Measurements from ENCODE around the gene RAB14. TPM values are rescaled to one million over a fixed set of nuclear protein-coding genes. Genes with fewer than 3 reads are reported as not detected.
"Not testable (repeated sequence)": the region's sequence is repeated elsewhere in the genome, so short reads cannot be mapped to it uniquely, and the experiment has no call there.

The RAB14 gene
- total RNA-seq, 2 donors from 2014 or later, result 56.2 to 63.7 TPM

DNA sequence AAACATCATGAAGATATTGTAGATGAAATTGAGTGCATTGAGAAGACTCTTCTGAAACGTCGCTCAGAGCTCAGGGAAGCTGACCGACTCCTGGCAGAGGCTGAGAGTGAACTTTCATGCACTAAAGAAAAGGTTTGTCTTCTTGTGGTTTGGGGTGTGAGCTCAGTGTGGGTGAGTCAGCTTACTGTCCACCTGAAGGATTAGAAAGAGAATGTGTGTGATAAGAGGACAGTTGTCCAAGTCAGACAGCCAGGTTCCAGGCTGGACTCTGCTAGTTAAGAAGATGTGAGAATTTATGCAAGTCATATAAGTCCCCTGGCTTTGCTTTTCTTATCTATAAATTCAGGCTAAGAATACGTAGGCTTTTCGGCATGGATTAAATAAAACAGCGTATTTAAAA is 46.9 kb downstream of the RAB14 start:
- Mint-ChIP-seq H3K4me1 (ENCODE audit: low read depth) (peaks cover 35% of the 10 kb centered on the region), H3K9me3 (no peaks in the 10 kb centered on the region), H3K27ac (peak overlapping the region; percentile 40), H3K36me3 (ENCODE audit: insufficient read depth in 2 of 2) (peaks cover 16 to 51% of the 10 kb centered on the region in 2 donors), H3K27me3 (ENCODE audit: low read depth) (no peaks in the 10 kb centered on the region), H3K4me3 (peak overlapping the region in 1 of 2 donors; percentile 1)
- ATAC-seq (replicated peaks in 1 of 2), result no peak
- no peak for DNase-seq

DNA sequence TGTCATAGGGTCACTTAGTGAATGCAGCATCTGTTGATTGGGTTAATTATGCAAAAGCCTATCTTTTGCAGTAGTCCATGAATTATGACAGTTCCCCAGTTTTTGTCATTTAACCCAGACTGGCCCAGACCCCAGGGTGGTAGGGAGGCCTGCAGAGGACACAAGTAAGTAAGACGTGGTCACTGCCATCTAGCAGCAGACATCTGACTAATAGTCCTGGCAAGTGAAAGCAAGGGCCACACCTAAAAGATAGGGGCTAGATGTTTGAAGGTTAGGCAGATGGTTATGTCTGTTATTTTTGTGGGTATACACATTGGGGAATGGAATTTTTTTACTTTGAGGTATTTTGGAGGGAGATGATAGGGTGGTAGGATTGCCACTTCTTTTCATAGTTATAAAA is 48.0 kb downstream of the RAB14 start:
- DNase-seq, result no peak
- Mint-ChIP-seq H3K4me1 (ENCODE audit: low read depth) (peaks cover 28% of the 10 kb centered on the region), H3K9me3 (no peaks in the 10 kb centered on the region), H3K36me3 (ENCODE audit: insufficient read depth in 2 of 2) (peaks cover 16 to 52% of the 10 kb centered on the region in 2 donors), H3K27ac (peak overlapping the region; percentile 11), H3K27me3 (ENCODE audit: low read depth) (no peaks in the 10 kb centered on the region), H3K4me3 (no peak overlapping the region)
- ATAC-seq (replicated peaks in 1 of 2), result no peak

DNA sequence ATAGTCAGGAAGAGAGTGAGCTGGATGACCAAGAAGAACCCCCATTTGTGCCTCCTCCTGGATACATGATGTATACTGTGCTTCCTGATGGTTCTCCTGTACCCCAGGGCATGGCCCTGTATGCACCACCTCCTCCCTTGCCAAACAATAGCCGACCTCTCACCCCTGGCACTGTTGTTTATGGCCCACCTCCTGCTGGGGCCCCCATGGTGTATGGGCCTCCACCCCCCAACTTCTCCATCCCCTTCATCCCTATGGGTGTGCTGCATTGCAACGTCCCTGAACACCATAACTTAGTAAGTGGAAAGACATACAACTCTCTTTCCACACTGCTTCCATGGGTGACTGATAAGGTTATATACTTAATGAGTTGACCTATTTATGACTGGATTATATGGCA is 51.5 kb downstream of the RAB14 start:
- ATAC-seq (replicated peaks in 1 of 2) (peak in 1 of 2 donors; percentile 15), DNase-seq (no peak)
- Mint-ChIP-seq H3K27me3 (ENCODE audit: low read depth) (no peaks in the 10 kb centered on the region), H3K4me3 (no peak overlapping the region), H3K9me3 (no peaks in the 10 kb centered on the region), H3K27ac (no peak overlapping the region), H3K4me1 (ENCODE audit: low read depth) (peaks cover 12% of the 10 kb centered on the region), H3K36me3 (ENCODE audit: insufficient read depth in 2 of 2) (peaks cover 16 to 44% of the 10 kb centered on the region in 2 donors)

DNA sequence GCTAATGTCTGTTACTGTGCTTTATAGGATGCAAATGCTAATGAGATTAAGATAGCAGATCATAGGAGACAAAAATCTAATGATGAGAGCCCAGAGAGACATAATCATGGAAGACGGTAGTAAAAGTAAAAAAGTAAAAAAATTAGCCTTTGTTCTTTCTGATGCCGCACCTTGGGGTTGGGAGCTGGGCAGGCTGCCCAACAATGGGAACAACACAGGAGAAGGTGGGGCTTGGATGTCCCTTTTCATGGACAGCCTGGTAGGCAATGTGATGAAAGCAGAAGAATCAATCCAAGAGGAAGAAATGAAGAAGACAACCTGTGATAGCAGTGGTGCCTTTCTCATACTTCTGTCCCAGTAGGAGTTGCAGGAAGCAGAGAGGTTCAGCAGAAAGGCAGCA is 57.2 kb downstream of the RAB14 start:
- H3K4me1 Mint-ChIP-seq (ENCODE audit: low read depth), result peaks cover 4% of the 10 kb centered on the region
- no peaks in the 10 kb centered on the region for H3K9me3 Mint-ChIP-seq
- peaks cover 19 to 58% of the 10 kb centered on the region in 2 donors for H3K36me3 Mint-ChIP-seq (ENCODE audit: insufficient read depth in 2 of 2)
- no peaks in the 10 kb centered on the region for H3K27me3 Mint-ChIP-seq (ENCODE audit: low read depth)
- DNase-seq, result no peak
- peak overlapping the region; percentile 1 for H3K27ac Mint-ChIP-seq
- ATAC-seq (replicated peaks in 1 of 2), result no peak
- no peak overlapping the region for H3K4me3 Mint-ChIP-seq

DNA sequence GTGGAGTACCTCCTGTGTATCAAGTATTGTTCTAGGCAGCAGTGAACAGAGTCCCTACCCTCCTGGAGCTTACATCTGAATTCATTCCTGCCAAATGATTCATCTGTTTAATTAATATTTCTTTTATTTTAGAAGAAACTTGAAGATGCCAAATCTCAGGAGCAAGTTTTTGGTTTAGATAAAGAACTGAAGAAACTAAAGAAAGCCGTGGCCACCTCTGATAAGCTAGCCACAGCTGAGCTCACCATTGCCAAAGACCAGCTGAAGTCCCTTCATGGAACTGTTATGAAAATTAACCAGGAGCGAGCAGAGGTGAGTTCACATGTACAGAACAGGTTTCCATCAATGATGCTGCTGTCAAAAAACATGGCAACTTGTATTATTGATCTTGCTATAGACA is 57.9 kb downstream of the RAB14 start:
- H3K27me3 Mint-ChIP-seq (ENCODE audit: low read depth), result no peaks in the 10 kb centered on the region
- DNase-seq (no peak), ATAC-seq (replicated peaks in 1 of 2) (no peak)
- H3K4me1 Mint-ChIP-seq (ENCODE audit: low read depth), result peaks cover 4% of the 10 kb centered on the region
- peaks cover 19 to 57% of the 10 kb centered on the region in 2 donors for H3K36me3 Mint-ChIP-seq (ENCODE audit: insufficient read depth in 2 of 2)
- no peak overlapping the region for H3K4me3 Mint-ChIP-seq
- H3K9me3 Mint-ChIP-seq, result no peaks in the 10 kb centered on the region
- H3K27ac Mint-ChIP-seq, result no peak overlapping the region

DNA sequence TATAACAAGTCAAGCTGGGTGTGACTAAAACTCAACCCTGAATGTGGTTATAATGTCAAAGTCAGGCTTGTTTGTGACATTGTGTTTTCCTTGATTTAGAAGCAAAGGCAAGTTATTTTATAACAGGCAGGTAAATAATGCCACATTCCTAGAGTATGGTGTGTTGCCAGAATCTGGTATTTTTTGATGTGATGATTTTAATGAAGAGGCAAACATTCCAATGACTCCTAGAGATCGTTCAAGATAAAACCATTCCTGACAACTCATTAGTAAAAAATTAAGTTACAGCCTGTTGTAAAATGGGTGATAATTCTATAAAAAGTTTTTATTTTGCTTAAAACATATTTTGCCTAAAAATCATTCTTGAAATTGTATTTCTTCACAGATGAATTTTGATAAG is 60.0 kb downstream of the RAB14 start:
- no peak overlapping the region for H3K27ac Mint-ChIP-seq
- no peaks in the 10 kb centered on the region for H3K9me3 Mint-ChIP-seq
- ATAC-seq (replicated peaks in 1 of 2) (no peak), DNase-seq (no peak)
- H3K4me3 Mint-ChIP-seq, result no peak overlapping the region
- peaks cover 18 to 54% of the 10 kb centered on the region in 2 donors for H3K36me3 Mint-ChIP-seq (ENCODE audit: insufficient read depth in 2 of 2)
- peaks cover 6% of the 10 kb centered on the region for H3K4me1 Mint-ChIP-seq (ENCODE audit: low read depth)
- no peaks in the 10 kb centered on the region for H3K27me3 Mint-ChIP-seq (ENCODE audit: low read depth)

DNA sequence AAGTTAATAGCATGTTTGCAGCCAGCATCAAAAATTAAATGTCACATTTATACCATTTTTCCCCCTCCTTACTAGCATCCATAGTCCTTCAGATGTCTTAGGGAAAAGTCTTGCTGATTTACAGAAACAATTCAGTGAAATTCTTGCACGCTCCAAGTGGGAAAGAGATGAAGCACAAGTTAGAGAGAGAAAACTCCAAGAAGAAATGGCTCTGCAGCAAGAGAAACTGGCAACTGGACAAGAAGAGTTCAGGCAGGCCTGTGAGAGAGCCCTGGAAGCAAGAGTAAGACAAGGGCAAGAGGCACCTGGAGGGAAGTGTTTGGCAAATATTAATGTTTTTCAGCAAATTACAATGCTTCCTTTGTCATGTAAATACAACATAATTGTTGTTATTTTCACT is 60.4 kb downstream of the RAB14 start:
- H3K27me3 Mint-ChIP-seq (ENCODE audit: low read depth), result no peaks in the 10 kb centered on the region
- H3K4me3 Mint-ChIP-seq, result no peak overlapping the region
- DNase-seq (no peak), ATAC-seq (replicated peaks in 1 of 2) (no peak)
- peaks cover 16 to 54% of the 10 kb centered on the region in 2 donors for H3K36me3 Mint-ChIP-seq (ENCODE audit: insufficient read depth in 2 of 2)
- H3K9me3 Mint-ChIP-seq, result no peaks in the 10 kb centered on the region
- peaks cover 6% of the 10 kb centered on the region for H3K4me1 Mint-ChIP-seq (ENCODE audit: low read depth)
- H3K27ac Mint-ChIP-seq, result no peak overlapping the region

DNA sequence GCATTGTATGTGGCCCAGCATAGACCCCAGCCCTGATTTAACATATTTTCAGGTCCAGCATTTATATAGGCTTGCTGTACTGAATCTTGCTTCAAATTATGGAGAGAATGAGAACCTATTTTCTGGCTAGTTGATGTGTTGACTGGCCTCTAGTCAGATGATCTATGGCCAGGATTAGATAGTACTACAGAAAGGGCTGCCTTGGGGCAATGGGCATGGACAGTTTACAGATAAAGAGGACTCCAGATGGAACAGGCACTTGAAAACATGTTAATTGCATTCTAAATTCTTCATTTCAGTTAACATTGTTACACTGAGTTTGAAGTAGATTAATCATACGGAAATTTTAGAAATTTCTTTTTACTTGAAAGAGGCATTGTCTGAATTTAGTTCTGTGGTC is 61.5 kb downstream of the RAB14 start:
- DNase-seq, result no peak
- no peak for ATAC-seq (replicated peaks in 1 of 2)
- no peaks in the 10 kb centered on the region for H3K27me3 Mint-ChIP-seq (ENCODE audit: low read depth)
- H3K4me1 Mint-ChIP-seq (ENCODE audit: low read depth), result peaks cover 6% of the 10 kb centered on the region
- H3K27ac Mint-ChIP-seq, result no peak overlapping the region
- H3K36me3 Mint-ChIP-seq (ENCODE audit: insufficient read depth in 2 of 2), result peaks cover 18 to 54% of the 10 kb centered on the region in 2 donors
- H3K4me3 Mint-ChIP-seq, result no peak overlapping the region
- no peaks in the 10 kb centered on the region for H3K9me3 Mint-ChIP-seq

DNA sequence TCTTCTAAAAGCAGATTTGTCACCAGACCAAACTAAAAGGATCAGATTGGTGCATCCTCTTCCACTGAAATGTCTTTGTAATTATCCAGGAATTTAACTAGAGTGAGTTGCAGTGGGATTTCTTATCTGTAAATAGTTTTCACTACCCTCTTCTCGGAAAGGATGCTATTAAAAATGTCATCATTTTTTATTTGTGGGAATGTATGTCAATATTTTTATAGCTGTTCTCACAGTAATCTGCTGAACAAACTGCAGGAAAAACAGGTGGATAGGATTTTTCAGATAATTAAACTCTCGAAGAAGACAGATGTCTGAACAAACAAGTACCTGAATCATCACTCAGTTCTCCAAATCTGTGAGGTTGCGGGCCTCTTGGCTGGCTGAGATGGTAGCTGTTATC is 62.7 kb downstream of the RAB14 start:
- ATAC-seq (replicated peaks in 1 of 2) (no peak), DNase-seq (no peak)
- peaks cover 10% of the 10 kb centered on the region for H3K4me1 Mint-ChIP-seq (ENCODE audit: low read depth)
- H3K36me3 Mint-ChIP-seq (ENCODE audit: insufficient read depth in 2 of 2), result peaks cover 13 to 51% of the 10 kb centered on the region in 2 donors
- peak overlapping the region; percentile 19 for H3K27ac Mint-ChIP-seq
- H3K27me3 Mint-ChIP-seq (ENCODE audit: low read depth), result no peaks in the 10 kb centered on the region
- H3K9me3 Mint-ChIP-seq, result no peaks in the 10 kb centered on the region
- H3K4me3 Mint-ChIP-seq, result no peak overlapping the region

DNA sequence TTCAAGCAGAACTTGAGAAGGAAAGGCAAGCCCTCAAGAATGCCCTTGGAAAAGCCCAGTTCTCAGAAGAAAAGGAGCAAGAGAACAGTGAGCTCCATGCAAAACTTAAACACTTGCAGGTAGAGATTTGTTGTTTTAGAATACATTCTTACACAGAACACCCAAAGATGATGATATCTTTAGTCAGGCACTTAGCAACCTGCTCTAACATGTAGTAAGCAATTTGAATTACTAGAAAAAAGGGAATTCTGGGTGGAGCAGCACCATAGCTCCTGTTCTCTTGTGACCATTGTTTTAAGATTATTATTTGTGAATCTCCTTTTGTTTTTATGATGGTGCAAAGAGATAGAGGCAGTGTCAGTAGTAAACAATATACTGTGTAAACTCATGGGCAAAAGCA is 63.1 kb downstream of the RAB14 start:
- DNase-seq, result no peak
- peaks cover 10% of the 10 kb centered on the region for H3K4me1 Mint-ChIP-seq (ENCODE audit: low read depth)
- no peak for ATAC-seq (replicated peaks in 1 of 2)
- H3K27me3 Mint-ChIP-seq (ENCODE audit: low read depth), result no peaks in the 10 kb centered on the region
- H3K4me3 Mint-ChIP-seq, result no peak overlapping the region
- H3K36me3 Mint-ChIP-seq (ENCODE audit: insufficient read depth in 2 of 2), result peaks cover 13 to 49% of the 10 kb centered on the region in 2 donors
- no peaks in the 10 kb centered on the region for H3K9me3 Mint-ChIP-seq
- peak overlapping the region; percentile 61 for H3K27ac Mint-ChIP-seq

DNA sequence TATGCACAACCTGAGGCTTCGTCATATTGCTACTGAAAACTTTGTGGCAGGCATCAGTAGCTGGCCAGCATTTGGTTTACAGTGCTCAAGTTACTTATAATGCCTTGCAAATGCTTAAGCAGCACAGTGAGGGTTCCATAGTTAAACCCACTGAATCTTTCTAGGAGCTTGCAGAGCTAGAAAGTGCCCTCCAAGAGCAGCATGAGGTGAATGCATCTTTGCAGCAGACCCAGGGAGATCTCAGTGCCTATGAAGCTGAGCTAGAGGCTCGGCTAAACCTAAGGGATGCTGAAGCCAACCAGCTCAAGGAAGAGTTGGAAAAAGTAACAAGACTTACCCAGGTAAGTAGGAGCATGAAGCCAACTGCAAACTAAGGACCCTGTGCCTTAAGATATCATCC is 66.0 kb downstream of the RAB14 start:
- ATAC-seq (replicated peaks in 1 of 2) (no peak), DNase-seq (no peak)
- Mint-ChIP-seq H3K9me3 (peaks cover 0 to 2% of the 10 kb centered on the region in 2 donors), H3K4me3 (no peak overlapping the region), H3K36me3 (ENCODE audit: insufficient read depth in 2 of 2) (peaks cover 10 to 43% of the 10 kb centered on the region in 2 donors), H3K4me1 (ENCODE audit: low read depth) (peaks cover 40% of the 10 kb centered on the region), H3K27ac (peak overlapping the region; percentile 64), H3K27me3 (ENCODE audit: low read depth) (no peaks in the 10 kb centered on the region)

DNA sequence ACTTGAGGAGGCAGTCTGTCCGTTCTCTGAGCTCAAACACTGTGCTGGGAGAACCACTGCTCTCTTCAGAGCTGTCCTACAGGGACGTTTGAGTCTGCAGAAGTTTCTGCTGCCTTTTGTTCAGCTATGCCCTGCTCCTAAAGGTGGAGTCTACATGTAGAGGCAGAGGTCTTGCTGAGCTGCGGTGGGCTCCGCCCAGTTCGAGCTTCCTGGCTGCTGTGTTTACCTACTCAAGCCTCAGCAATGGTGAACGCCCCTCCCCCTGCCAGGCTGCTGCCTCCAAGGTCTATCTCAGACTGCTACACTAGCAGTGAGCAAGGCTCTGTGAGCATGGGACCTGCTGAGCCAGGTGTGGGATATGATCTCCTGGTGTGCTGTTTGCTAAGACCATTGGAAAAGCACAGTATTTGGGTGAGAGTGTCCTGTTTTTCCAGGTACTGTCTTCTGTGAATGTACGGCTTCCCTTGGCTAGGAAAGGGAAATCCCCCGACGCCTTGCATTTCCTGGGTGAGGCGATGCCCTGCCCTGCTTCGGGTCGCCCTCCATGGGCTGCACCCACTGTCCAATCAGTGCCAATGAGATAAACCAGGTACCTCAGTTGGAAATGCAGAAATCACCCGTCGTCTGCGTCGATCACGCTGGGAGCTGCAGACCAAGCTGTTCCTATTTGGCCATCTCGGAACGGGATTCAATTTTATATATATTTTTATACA is 68.4 kb downstream of the RAB14 start:
- H3K4me1 Mint-ChIP-seq (ENCODE audit: low read depth), result peaks cover 49% of the 10 kb centered on the region
- no peaks in the 10 kb centered on the region for H3K27me3 Mint-ChIP-seq (ENCODE audit: low read depth)
- peak overlapping the region; percentile 31 to 41 for H3K4me3 Mint-ChIP-seq
- H3K27ac Mint-ChIP-seq, result peak overlapping the region; percentile 45
- peaks cover 2% of the 10 kb centered on the region in 2 donors for H3K9me3 Mint-ChIP-seq
- H3K36me3 Mint-ChIP-seq (ENCODE audit: insufficient read depth in 2 of 2), result peaks cover 19 to 53% of the 10 kb centered on the region in 2 donors
- ATAC-seq (replicated peaks in 1 of 2) (peak; percentile 77), DNase-seq (peak; percentile 53 to 68)

DNA sequence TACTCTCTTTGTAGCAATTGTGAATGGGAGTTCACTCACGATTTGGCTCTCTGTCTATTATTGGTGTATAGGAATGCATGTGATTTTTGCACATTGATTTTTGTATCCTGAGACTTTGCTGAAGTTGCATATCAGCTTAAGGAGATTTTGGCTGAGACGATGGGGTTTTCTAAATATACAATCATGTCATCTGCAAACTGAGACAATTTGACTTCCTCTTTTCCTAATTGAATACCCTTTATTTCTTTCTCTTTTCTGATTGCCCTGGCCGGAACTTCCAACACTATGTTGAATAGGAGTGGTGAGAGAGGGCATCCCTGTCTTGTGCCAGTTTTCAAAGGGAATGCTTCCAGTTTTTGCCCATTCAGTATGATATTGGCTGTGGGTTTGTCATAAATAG is 72.3 kb downstream of the RAB14 start:
- not testable (repeated sequence) for ATAC-seq (replicated peaks in 1 of 2); H3K4me3 Mint-ChIP-seq; H3K9me3 Mint-ChIP-seq; H3K27me3 Mint-ChIP-seq (ENCODE audit: low read depth); DNase-seq
- H3K4me1 Mint-ChIP-seq (ENCODE audit: low read depth), result peaks cover 49% of the 10 kb centered on the region
- peaks cover 18 to 58% of the 10 kb centered on the region in 2 donors for H3K36me3 Mint-ChIP-seq (ENCODE audit: insufficient read depth in 2 of 2)
- peak overlapping the region; percentile 38 for H3K27ac Mint-ChIP-seq
